Suprapubic skin (tissue), 4 donors: ENCODE data around the gene MAPK1IP1L.
A peak's percentile ranks its signal among the peaks of the same experiment; 100 is the strongest.

Source experiments
- CTCF ChIP-seq, 2 donors: fragments of 200-600 bp in 1 of 2; fragments of 450-650 bp in 1 of 2; sonication (generic) in 1 of 2; IDR thresholded peaks; one replicate each; pipeline ENCODE4 v1.5.1; 2016 to 2019; ENCODE audit warnings: antibody characterized with exemption in 2 of 2, mild to moderate bottlenecking in 1 of 2, moderate library complexity in 1 of 2
- EP300 ChIP-seq: sonication (generic); formaldehyde crosslinking; IDR thresholded peaks from one replicate; pipeline ENCODE4 v1.6.1; 2017; ENCODE audit warnings: antibody characterized with exemption
- POLR2A ChIP-seq, 2 donors: fragments of 450-650 bp; IDR thresholded peaks; one replicate each; pipeline ENCODE4 v1.6.1; 2017; ENCODE audit warnings: antibody characterized with exemption in 2 of 2, mild to moderate bottlenecking in 2 of 2, moderate library complexity in 2 of 2
- POLR2AphosphoS5 ChIP-seq, 3 donors: sonication (generic); formaldehyde crosslinking; IDR thresholded peaks; one replicate each; pipeline ENCODE4 v1.6.1; 2017; ENCODE audit warnings: antibody characterized with exemption in 3 of 3

- TF ChIP-seq POLR2A (IDR thresholded peaks at IDR 0.05): peak in 1 of 2 donors; percentile 69
- no peak for TF ChIP-seq CTCF (IDR thresholded peaks at IDR 0.05)
- TF ChIP-seq EP300: no peak
- peak; percentile 70 to 92 (median 90) for TF ChIP-seq POLR2AphosphoS5 (IDR thresholded peaks at IDR 0.05)
Observed at GRCh38 chr14:55103005-55103640, 51.7 kb downstream of the MAPK1IP1L start.
